HepG2 (cell line): ENCODE measurements around the gene ATP6V0D1. TPM values are rescaled to one million over a fixed set of nuclear protein-coding genes. Genes with fewer than 3 reads are reported as not detected.

Experiments used
- ATF7 ChIP-seq, 2 experiments: fragments of 450-650 bp in 1 of 2; sonication (generic) in 1 of 2; formaldehyde crosslinking in 1 of 2; IDR thresholded peaks; 2 replicates each; pipeline versions ENCODE4 v1.4.0 to v1.6.1; 2016 to 2020; ENCODE audit warnings: antibody characterized with exemption in 1 of 2, mild to moderate bottlenecking in 1 of 2, missing genetic modification reagents in 1 of 2
- CSRNP1 ChIP-seq: sonication (generic); formaldehyde crosslinking; IDR thresholded peaks from 2 replicates; pipeline ENCODE4 v1.8.1; 2023; ENCODE audit warnings: mild to moderate bottlenecking, missing genetic modification reagents
- HNRNPL ChIP-seq: fragments of 200-400 bp; formaldehyde crosslinking; IDR thresholded peaks from 2 replicates; pipeline ENCODE4 v1.6.1; 2017; ENCODE audit warnings: mild to moderate bottlenecking, low read depth, low read length
- NFYB ChIP-seq: sonication (generic); formaldehyde crosslinking; IDR thresholded peaks from 2 replicates; pipeline ENCODE4 v1.4.0; 2020; ENCODE audit warnings: missing genetic modification reagents
- NR2F1 ChIP-seq, 2 experiments: fragments of 450-650 bp in 1 of 2; formaldehyde crosslinking in 1 of 2; IDR thresholded peaks; 2 replicates each; pipeline versions ENCODE4 v1.5.0 to v1.6.1; 2016 to 2020; ENCODE audit warnings: mild to moderate bottlenecking in 1 of 2, missing compliant biosample characterization in 1 of 2, missing genetic modification reagents in 1 of 2, moderate library complexity in 1 of 2
- RNF2 ChIP-seq: fragments of 450-650 bp; conservative IDR thresholded peaks from 2 replicates; pipeline ENCODE4 v1.6.1; 2016; ENCODE audit warnings: low read depth
- SIN3B ChIP-seq: fragments of 150-350 bp; IDR thresholded peaks from 2 replicates; pipeline ENCODE4 v1.6.1; 2014; ENCODE audit warnings: low read length
- SPEN ChIP-seq: sonication (generic); formaldehyde crosslinking; IDR thresholded peaks from 2 replicates; pipeline ENCODE4 v1.5.1; 2020; ENCODE audit warnings: low read depth, mild to moderate bottlenecking, missing genetic modification reagents
- SUZ12 ChIP-seq: fragments of 150-350 bp; IDR thresholded peaks from 2 replicates; pipeline ENCODE4 v1.6.1; 2014; ENCODE audit warnings: low read depth, low read length
- TEF ChIP-seq: sonication (generic); formaldehyde crosslinking; IDR thresholded peaks from 2 replicates; pipeline ENCODE4 v1.5.0; 2020; ENCODE audit warnings: missing genetic modification reagents
- USF2 ChIP-seq, 2 experiments: sonication (generic) in 1 of 2; formaldehyde crosslinking in 1 of 2; IDR thresholded peaks; 2 replicates each; pipeline versions ENCODE4 v1.5.1 to v1.6.1; 2011 to 2020; ENCODE audit warnings: borderline replicate concordance in 1 of 2, low read depth in 1 of 2, low read length in 1 of 2, mild to moderate bottlenecking in 1 of 2, missing genetic modification reagents in 1 of 2, moderate library complexity in 1 of 2
- ZBTB20 ChIP-seq: sonication (generic); formaldehyde crosslinking; IDR thresholded peaks from 2 replicates; pipeline ENCODE4 v1.8.1; 2023; ENCODE audit warnings: missing genetic modification reagents, low read depth, mild to moderate bottlenecking, borderline replicate concordance
- ZNF136 ChIP-seq: sonication (generic); formaldehyde crosslinking; IDR thresholded peaks from 2 replicates; pipeline ENCODE4 v1.8.1; 2022; ENCODE audit warnings: low read depth, mild to moderate bottlenecking, moderate library complexity, missing genetic modification reagents
- ZNF543 ChIP-seq: sonication (generic); formaldehyde crosslinking; IDR thresholded peaks from 2 replicates; pipeline ENCODE4 v1.4.0; 2020; ENCODE audit warnings: mild to moderate bottlenecking, missing genetic modification reagents
- ZSCAN29 ChIP-seq: sonication (generic); formaldehyde crosslinking; conservative IDR thresholded peaks from 2 replicates; pipeline ENCODE4 v1.4.0; 2020; ENCODE audit warnings: mild to moderate bottlenecking, missing genetic modification reagents
- polyA plus RNA-seq, 8 experiments: library from polyadenylated mRNA; depleted of rRNA in 3 of 8; stranded (reverse) in 7 of 8; unstranded in 1 of 8; fragments of >200 nt; fragmentation: Illumina TruSeq in 4 of 8; extraction: Trizol in 4 of 8; gene quantifications; 2 replicates each; pipeline versions ENCODE4 v1.2.1 to v1.2.3, GENCODE V29; 2011 to 2016; ENCODE audit warnings: low read depth in 4 of 8, missing spikeins in 1 of 8, mixed read lengths in 1 of 8; ENCODE audit not compliant: insufficient read depth in 1 of 8
- total RNA-seq, 5 experiments: library from RNA; depleted of rRNA; stranded (reverse); fragments of >200 nt; fragmentation: Illumina TruSeq; extraction: Trizol; gene quantifications; 2 replicates each; pipeline ENCODE4 v1.2.3, GENCODE V29; 2016; ENCODE audit warnings: low read depth in 1 of 5

Gene ATP6V0D1
- total and polyA plus RNA-seq, 2 of the 13 experiments (the other 11 are each of a cell fraction or from before 2014, with no cell fraction given): 51.1 to 61.3 TPM

GRCh38 chr16:67480833-67481560 lies at the start of gene ATP6V0D1 (continued):
- peak; percentile 95 for TF ChIP-seq SPEN (CRISPR knock-in tag)
- TF ChIP-seq ATF7 (IDR thresholded peaks at IDR 0.05): no peak
- no peak for TF ChIP-seq ATF7 (CRISPR knock-in tag; IDR thresholded peaks at IDR 0.05)
- peak; percentile 98 for TF ChIP-seq CSRNP1 (CRISPR knock-in tag)
- peak; percentile 100 for TF ChIP-seq USF2 (IDR thresholded peaks at IDR 0.05; ENCODE audit: low read depth, low read length)
- TF ChIP-seq USF2 (CRISPR knock-in tag; IDR thresholded peaks at IDR 0.05; ENCODE audit: borderline replicate concordance): peak; percentile 100
- no peak for TF ChIP-seq SUZ12
- TF ChIP-seq HNRNPL: peak; percentile 37; the same call in 1 of the 2 replicates
- TF ChIP-seq ZBTB20 (CRISPR knock-in tag): no peak; the same call in 1 of the 2 replicates
- no peak for TF ChIP-seq SIN3B
- TF ChIP-seq ZNF543 (CRISPR knock-in tag): no peak
- no peak for TF ChIP-seq NR2F1 (CRISPR knock-in tag; IDR thresholded peaks at IDR 0.05)
- peak; percentile 38 for TF ChIP-seq NFYB (CRISPR knock-in tag)
- peak; percentile 52; the same call in 1 of the 2 replicates for TF ChIP-seq ZNF136
- no peak; the same call in 1 of the 2 replicates for TF ChIP-seq TEF (CRISPR knock-in tag)
- 0 out of 2 replicates have a peak, but pooled peaks have one; percentile 41 for TF ChIP-seq RNF2
- peak; percentile 59 for TF ChIP-seq ZSCAN29 (CRISPR knock-in tag)
